Esophagus (tissue), 2 donors: ENCODE data around the gene HMHB1. TPM values are rescaled to one million over a fixed set of nuclear protein-coding genes. Genes with fewer than 3 reads are reported as not detected.

Experiments
- H3K27ac ChIP-seq, 2 donors: one replicate each; pipeline ENCODE4 v1.5.1; 2013; ENCODE audit warnings: low read depth in 2 of 2, mild to moderate bottlenecking in 2 of 2, inconsistent platforms in 1 of 2, low read length in 1 of 2, moderate library complexity in 1 of 2
- H3K27me3 ChIP-seq, 2 donors: one replicate each; pipeline ENCODE4 v1.6.1; 2013; ENCODE audit warnings: low read length in 2 of 2, control low read depth in 1 of 2, mild to moderate bottlenecking in 1 of 2; ENCODE audit not compliant: insufficient read depth in 2 of 2, control insufficient read depth in 1 of 2
- H3K36me3 ChIP-seq, 2 donors: one replicate each; pipeline ENCODE4 v1.6.1; 2013; ENCODE audit warnings: low read length in 1 of 2; ENCODE audit not compliant: control insufficient read depth in 2 of 2, insufficient read depth in 2 of 2
- H3K4me1 ChIP-seq, 2 donors: one replicate each; pipeline ENCODE4 v1.6.1; 2013; ENCODE audit warnings: low read length in 1 of 2; ENCODE audit not compliant: control insufficient read depth in 2 of 2, insufficient read depth in 2 of 2
- H3K4me3 ChIP-seq, 2 donors: one replicate each; pipeline ENCODE4 v1.5.1; 2013; ENCODE audit warnings: low read length in 2 of 2, mild to moderate bottlenecking in 2 of 2, low read depth in 1 of 2, moderate library complexity in 1 of 2
- H3K9me3 ChIP-seq, 2 donors: one replicate each; pipeline ENCODE4 v1.6.1; 2013; ENCODE audit warnings: mild to moderate bottlenecking in 2 of 2, low read depth in 1 of 2, low read length in 1 of 2, moderate library complexity in 1 of 2; ENCODE audit not compliant: control insufficient read depth in 2 of 2, insufficient read depth in 1 of 2
- WGBS, 2 donors: extraction: QIAGEN DNeasy Blood & Tissue Kit; methylation state at CpG; one replicate each; pipeline ENCODE4 v1.1.7; 2013; 5-methylcytosine and 5-hydroxymethylcytosine counted together
- polyA plus RNA-seq, 2 donors: library from polyadenylated mRNA; stranded (reverse); fragments of 200-250 nt; gene quantifications; one replicate each; pipeline ENCODE4 v1.2.3, GENCODE V29; 2013
- donor health status: healthy with polysubstance abuse.
- donor health status: Bipolar disorder and iron deficiency.

The HMHB1 gene
- polyA plus RNA-seq, 2 donors, result not detected

DNA sequence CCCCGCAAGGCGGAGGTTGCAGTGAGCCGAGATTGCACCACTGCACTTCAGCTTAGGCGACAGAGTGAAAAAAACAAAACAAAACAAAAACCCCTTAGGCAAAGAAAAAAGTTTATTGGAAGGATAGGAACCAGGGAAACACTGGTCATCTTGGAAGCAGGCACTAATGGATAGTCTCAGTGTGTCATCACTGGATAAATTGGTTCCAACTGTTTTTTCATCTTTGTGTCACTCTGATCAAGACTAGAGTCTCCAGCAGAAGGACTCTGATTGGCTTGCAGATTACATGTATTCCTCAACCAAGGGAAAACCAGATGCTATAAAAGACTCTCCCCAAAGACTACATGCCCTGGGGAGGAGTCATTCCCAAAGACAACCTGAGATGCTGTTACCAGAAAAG lies 35.0 kb upstream of the HMHB1 start:
- no peaks in the 10 kb centered on the region for H3K27me3 ChIP-seq
- H3K27ac ChIP-seq, result no peak overlapping the region
- H3K4me3 ChIP-seq, result no peak overlapping the region
- no peaks in the 10 kb centered on the region for H3K4me1 ChIP-seq
- 82 to 97% methylated on average over 4 of the region's 4 CpGs for WGBS, 2 donors
- H3K9me3 ChIP-seq, result no peaks in the 10 kb centered on the region
- H3K36me3 ChIP-seq, result no peaks in the 10 kb centered on the region

DNA sequence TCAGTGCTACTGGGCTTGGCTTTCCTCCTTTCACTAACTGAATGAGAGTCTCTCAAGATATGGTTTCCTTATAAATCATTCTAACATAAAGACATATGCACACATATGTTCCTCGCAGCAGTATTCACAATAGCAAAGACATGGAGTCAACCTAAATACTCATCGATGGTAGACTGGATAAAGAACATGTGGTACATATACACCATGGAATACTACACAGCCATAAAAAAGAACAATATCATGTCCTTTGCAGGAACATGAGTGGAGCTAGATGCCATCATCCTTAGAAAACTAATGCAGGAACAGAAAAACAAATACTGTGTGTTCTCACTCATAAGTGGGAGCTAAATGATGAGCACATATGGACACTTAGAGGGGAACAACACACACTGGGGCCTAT lies 32.5 kb upstream of the HMHB1 start:
- Histone ChIP-seq H3K4me3 (no peak overlapping the region), H3K4me1 (no peaks in the 10 kb centered on the region), H3K9me3 (no peaks in the 10 kb centered on the region), H3K27ac (no peak overlapping the region), H3K27me3 (no peaks in the 10 kb centered on the region), H3K36me3 (no peaks in the 10 kb centered on the region)
- 92 to 96% methylated on average over 2 of the region's 2 CpGs for WGBS, 2 donors

DNA sequence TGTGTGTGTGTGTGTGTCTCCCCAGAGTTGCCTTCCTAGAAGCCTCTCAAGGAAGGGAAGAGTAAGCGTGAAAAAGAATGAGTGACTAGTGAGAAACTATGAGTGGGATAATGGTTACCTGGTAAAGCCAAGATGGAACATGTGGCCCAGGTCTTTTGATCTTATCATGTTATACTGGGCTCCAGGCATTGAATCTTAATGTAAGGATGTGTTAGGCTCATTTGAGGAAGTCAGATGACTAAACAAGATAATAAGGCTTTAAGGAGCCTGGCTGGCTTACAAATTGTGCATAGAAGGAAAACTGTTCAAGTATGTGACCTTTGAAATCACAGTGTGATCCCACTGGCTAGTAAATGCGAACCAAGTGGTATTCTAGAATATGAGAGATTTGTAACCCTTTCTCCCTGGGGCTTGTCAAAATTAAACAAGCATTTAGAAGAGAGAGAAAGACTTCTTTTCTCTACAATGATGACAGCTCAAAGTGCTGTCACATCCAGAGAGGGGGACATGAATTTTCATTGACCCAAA lies 29.9 kb upstream of the HMHB1 start:
- Histone ChIP-seq H3K4me3 (no peak overlapping the region), H3K27me3 (no peaks in the 10 kb centered on the region), H3K27ac (no peak overlapping the region), H3K9me3 (no peaks in the 10 kb centered on the region), H3K36me3 (no peaks in the 10 kb centered on the region), H3K4me1 (no peaks in the 10 kb centered on the region)
- 73 to 74% methylated on average over 2 of the region's 2 CpGs for WGBS, 2 donors

DNA sequence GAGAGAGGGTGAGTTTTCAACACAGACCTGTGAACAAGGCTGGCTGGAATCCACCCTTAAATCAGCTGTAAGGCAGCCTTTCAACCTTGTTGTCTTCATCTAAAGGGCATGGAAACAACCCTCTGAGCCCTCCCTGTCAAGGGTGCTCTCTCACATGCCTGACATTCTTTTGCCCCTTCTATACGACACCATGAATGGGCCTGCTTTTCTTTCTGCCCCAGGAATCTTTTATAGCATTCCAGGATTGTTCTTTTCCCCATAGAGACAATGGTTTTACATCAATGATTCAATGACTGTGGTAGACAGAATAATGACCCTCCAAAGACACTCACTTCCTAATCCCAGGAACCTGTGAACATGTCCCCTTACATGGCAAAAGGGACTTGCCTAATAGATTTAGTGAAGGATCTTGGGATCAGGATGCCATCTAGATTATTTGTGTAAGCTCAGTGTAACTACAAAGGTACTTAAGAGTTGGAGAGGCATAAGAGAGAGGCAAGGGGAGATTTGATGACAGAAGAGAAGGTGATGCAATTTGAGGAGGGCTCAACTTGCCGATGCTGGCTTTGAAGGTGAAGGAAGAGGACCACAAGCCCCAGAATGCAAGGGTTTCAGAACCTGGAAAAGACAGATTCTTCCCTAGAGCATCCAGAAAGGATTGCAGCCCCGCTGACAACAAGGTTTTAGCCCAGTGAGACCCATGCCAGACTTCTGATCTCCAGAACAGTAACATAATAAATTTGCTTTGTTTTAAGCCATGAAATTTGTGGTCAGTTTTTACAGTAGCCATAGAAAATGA lies 29.2 kb upstream of the HMHB1 start:
- H3K4me3 ChIP-seq, result no peak overlapping the region
- H3K4me1 ChIP-seq, result no peaks in the 10 kb centered on the region
- no peaks in the 10 kb centered on the region for H3K27me3 ChIP-seq
- H3K27ac ChIP-seq, result no peak overlapping the region
- no peaks in the 10 kb centered on the region for H3K9me3 ChIP-seq
- WGBS, 2 donors, result 71 to 80% methylated on average over 3 of the region's 3 CpGs
- H3K36me3 ChIP-seq, result no peaks in the 10 kb centered on the region

DNA sequence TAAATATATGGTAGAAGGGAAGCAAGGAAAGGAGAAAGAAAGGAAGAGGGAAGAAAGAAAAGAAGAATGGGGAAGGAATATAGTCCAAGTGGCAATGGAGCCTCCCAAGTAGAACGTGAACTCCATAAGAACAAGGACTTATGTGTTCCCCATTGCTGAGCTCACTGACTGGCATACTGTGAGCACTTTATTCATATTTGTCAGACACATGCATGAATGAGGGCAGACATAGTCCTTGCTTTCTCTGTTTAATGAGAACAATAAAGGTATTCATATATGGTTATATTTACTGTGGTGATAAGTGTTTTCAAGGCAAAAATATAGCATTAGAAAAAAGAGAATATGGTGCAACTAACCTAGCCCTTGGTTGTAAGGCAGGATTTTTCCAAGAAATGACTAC lies 23.6 kb upstream of the HMHB1 start:
- H3K4me1 ChIP-seq, result no peaks in the 10 kb centered on the region

DNA sequence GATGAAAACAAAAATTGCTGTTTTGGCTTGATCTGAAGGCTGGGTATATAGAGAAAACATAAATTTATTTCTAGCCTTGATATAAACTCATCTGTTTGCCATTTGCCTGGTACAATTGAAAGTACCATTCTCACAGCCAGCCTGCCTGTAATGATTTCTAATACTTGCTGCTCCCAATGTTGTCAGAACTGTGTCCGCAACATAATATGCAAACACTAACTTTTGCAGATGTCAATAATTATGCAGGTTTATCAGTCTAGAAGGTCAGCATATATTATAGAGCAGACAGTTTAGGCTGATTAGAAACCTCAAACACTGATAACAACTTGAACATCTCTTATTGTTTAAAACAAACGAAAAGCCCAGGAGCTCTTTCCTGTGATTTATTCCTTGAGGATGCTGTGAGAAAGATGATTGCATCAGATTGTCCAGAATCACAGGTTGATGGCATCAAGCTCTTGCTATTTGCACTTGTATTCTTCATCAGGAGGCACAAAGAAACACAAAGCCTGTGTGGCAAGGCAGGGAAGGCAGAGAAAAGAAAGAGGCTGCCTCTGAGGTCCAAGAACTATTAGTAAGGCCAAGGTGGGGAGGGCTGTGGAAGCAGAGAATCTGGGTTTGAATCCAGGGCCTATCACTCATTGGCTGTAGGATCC lies 21.4 kb upstream of the HMHB1 start:
- Histone ChIP-seq H3K27ac (no peak overlapping the region), H3K4me3 (no peak overlapping the region), H3K27me3 (no peaks in the 10 kb centered on the region), H3K4me1 (no peaks in the 10 kb centered on the region), H3K36me3 (no peaks in the 10 kb centered on the region), H3K9me3 (no peaks in the 10 kb centered on the region)
- WGBS, 2 donors, result 79 to 89% methylated on average over 2 of the region's 2 CpGs

More for the DNA sequence above, 23.6 kb upstream of the HMHB1 start:
- Histone ChIP-seq H3K4me3 (no peak overlapping the region), H3K9me3 (no peaks in the 10 kb centered on the region), H3K36me3 (no peaks in the 10 kb centered on the region), H3K27ac (no peak overlapping the region), H3K27me3 (no peaks in the 10 kb centered on the region)
- WGBS, 2 donors, result 85 to 93% methylated on average over 1 of the region's 1 CpG

DNA sequence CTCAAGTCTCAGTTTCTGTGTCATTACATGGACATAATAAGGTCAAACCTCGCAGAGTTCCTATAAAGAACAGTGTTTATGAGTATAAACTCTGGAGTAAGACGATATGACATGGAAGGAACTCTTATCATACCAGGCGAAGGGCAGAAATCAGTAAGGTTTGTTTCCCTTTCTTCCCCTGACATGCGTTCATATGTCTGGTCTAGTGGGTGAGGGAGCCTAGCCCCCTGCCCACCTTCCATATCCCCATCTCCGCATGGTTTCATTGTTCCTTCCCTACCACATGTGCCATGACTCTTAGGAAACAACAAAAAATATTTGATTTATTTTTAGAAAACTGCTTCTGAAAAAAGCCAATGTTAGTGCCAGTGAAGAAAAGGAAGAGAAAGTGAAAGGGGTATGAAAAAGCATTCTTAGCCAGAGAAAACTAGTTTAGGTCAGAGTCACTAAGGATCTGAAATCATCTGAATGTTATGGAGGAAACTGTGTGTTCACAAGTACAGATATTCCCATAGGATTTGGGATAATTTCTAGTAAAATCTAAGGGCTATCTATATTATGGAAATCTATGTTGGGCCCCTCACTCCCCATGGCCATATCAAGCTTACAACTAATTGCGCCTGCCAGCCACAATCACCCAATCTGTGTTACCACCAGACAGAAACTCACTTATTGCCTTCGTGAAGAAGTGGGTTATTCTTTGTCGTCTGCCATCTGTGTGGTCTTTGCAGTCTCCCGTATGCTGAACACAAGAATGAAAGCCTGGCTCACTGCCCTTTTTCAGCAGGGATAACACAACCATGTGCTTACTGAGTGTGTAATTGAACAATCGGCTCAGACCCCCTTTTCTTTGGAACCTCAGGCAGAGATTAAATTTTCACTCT lies 19.9 kb upstream of the HMHB1 start:
- no peaks in the 10 kb centered on the region for H3K27me3 ChIP-seq
- no peak overlapping the region for H3K4me3 ChIP-seq

DNA sequence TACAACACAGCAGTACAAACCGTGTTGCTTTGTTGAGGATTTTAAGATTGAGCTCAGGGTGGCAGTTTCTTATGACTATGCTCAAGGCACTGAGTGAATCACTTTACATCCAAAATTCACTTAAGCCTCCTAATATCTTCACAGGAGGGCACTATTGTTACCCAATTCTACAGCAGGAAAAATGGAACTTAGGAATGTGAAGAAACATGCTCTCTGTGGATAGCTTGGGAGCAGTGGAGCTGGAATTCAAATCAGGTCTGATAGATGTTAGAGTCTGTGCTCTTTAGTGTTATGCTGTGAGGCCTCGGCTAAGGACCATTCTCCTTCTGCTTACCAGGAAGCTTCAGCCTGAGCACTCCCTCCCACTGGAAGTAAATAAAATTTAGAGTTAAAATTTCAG lies 18.7 kb upstream of the HMHB1 start:
- no peaks in the 10 kb centered on the region for H3K4me1 ChIP-seq

More for the DNA sequence above, 19.9 kb upstream of the HMHB1 start:
- H3K36me3 ChIP-seq, result no peaks in the 10 kb centered on the region
- no peaks in the 10 kb centered on the region for H3K4me1 ChIP-seq
- WGBS, 2 donors, result 77 to 78% methylated on average over 10 of the region's 10 CpGs
- H3K9me3 ChIP-seq, result no peaks in the 10 kb centered on the region
- H3K27ac ChIP-seq, result no peak overlapping the region

DNA sequence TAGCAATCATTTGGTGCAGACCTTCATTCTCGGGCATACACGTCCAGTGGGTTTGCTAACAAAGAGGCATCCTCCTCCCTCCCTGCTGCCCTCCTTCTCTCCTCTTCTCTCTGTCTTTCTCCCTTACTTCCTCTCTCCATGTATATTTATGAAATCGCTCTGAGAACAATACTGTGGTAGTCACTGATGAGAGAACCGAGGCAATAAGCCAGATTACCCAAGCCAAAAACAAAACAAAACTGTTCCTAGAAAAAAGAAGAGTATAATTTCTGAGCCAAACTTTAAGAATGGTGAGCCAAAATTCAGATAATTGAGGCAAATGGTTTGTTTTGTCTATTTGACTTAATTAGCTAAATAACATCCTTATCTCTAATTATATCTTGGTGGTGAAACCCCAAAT lies 15.8 kb upstream of the HMHB1 start:
- no peak overlapping the region for H3K4me3 ChIP-seq
- H3K36me3 ChIP-seq, result no peaks in the 10 kb centered on the region
- no peak overlapping the region for H3K27ac ChIP-seq
- 47 to 55% methylated on average over 4 of the region's 4 CpGs for WGBS, 2 donors
- no peaks in the 10 kb centered on the region for H3K27me3 ChIP-seq
- H3K4me1 ChIP-seq, result no peaks in the 10 kb centered on the region
- no peaks in the 10 kb centered on the region for H3K9me3 ChIP-seq

More for the DNA sequence above, 18.7 kb upstream of the HMHB1 start:
- no peak overlapping the region for H3K4me3 ChIP-seq
- 79 to 88% methylated on average over 2 of the region's 2 CpGs for WGBS, 2 donors
- no peak overlapping the region for H3K27ac ChIP-seq
- H3K27me3 ChIP-seq, result no peaks in the 10 kb centered on the region
- no peaks in the 10 kb centered on the region for H3K9me3 ChIP-seq
- no peaks in the 10 kb centered on the region for H3K36me3 ChIP-seq
